Heart left ventricle (tissue), 13 donors: ENCODE measurements around the gene PGAP3.

ENCODE experiments used
- POLR2A ChIP-seq, 2 donors: fragments of 450-650 bp; IDR thresholded peaks; one replicate each; pipeline ENCODE4 v1.6.1; 2017; ENCODE audit warnings: antibody characterized with exemption in 2 of 2, mild to moderate bottlenecking in 2 of 2, moderate library complexity in 2 of 2
- TF ChIP-seq, protein P1 (sequence below), 12 donors: fragments of 200-600 bp; sonication (generic) in 4 of 12; IDR thresholded peaks; one replicate each; pipeline versions ENCODE4 v1.5.0 to v1.8.0; 2018 to 2022; ENCODE audit warnings: antibody characterized with exemption in 12 of 12, mild to moderate bottlenecking in 5 of 12
- donor health status: ischemic (EF 13 %, LVEDD 7.1; RV severe dilation, severe dysfunction).
- donor health status: DM: no; HTN: yes; CAD: no.
- donor health status: DM: no; HTN: no; CAD: no.
- donor health status: ischemic (EF 25% LVEDD 6.9; RV normal size, moderate dysfunction).
- donor health status: ischemic (EF 25% LVEDD 5.7; RV mildly dilated, moderate dysfunction).
- donor health status: ischemic (EF 35%, LVEDD 5.7; RV mildly dilated, moderate dysfunction).
- donor health status: nonischemic (EF 11% LVEDD 7.7; RV severe dilation, severe dysfunction).
- donor health status: DM: yes; HTN: yes; CAD: no.
- donor health status: PGD.
- donor health status: ischemic (EF 29% LVEDD 5.4; RV normal size, mild dysfunction).
- donor health status: nonischemic (EF 23%, LVEDD 6.1; RV moderate dilation, normal function).

DNA sequence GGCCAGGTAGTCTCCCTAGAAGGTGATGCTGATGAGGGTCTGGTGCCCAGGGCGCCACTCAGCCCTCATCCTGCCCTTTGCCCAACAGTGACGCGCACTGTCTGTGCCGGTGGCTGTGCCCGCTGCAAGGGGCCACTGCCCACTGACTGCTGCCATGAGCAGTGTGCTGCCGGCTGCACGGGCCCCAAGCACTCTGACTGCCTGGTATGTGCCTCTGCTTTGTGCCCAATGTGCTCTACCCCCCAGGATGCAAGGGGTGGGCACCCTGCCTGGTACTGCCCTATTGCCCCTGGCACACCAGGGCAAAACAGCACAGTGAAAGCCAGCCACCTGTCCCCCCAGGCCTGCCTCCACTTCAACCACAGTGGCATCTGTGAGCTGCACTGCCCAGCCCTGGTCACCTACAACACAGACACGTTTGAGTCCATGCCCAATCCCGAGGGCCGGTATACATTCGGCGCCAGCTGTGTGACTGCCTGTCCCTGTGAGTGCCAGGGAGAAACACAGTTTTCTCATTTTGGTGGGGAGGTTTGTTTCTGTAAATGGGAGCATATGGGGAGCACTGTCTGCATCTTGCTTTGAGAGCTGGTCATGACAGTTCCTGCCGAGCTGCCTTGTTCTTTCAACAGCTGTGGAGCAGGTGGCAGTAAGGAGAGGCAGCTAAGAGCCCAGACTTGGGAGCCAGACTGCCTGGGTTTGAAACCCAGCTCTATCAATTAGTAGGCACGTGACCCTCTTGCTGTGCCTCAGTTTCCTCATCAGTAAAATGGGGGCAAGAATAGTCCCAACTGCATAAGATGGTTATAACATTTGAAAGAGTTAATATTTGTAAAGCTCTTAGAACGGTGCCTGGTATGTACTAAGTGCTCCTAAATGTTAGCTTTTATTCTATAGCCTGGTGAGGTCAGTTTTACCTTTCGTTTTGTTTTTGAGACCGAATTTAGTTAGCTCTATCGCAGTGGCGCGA is 22.4 kb upstream of the PGAP3 start:
- TF ChIP-seq, protein P1, sequence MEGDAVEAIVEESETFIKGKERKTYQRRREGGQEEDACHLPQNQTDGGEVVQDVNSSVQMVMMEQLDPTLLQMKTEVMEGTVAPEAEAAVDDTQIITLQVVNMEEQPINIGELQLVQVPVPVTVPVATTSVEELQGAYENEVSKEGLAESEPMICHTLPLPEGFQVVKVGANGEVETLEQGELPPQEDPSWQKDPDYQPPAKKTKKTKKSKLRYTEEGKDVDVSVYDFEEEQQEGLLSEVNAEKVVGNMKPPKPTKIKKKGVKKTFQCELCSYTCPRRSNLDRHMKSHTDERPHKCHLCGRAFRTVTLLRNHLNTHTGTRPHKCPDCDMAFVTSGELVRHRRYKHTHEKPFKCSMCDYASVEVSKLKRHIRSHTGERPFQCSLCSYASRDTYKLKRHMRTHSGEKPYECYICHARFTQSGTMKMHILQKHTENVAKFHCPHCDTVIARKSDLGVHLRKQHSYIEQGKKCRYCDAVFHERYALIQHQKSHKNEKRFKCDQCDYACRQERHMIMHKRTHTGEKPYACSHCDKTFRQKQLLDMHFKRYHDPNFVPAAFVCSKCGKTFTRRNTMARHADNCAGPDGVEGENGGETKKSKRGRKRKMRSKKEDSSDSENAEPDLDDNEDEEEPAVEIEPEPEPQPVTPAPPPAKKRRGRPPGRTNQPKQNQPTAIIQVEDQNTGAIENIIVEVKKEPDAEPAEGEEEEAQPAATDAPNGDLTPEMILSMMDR (IDR thresholded peaks at IDR 0.05): no peak
- no peak for TF ChIP-seq POLR2A (IDR thresholded peaks at IDR 0.05)
